Measurements from ENCODE around the gene PSENEN.
"Not testable (repeated sequence)": the region's sequence is repeated elsewhere in the genome, so short reads cannot be mapped to it uniquely, and the experiment has no call there.

The PSENEN gene

DNA sequence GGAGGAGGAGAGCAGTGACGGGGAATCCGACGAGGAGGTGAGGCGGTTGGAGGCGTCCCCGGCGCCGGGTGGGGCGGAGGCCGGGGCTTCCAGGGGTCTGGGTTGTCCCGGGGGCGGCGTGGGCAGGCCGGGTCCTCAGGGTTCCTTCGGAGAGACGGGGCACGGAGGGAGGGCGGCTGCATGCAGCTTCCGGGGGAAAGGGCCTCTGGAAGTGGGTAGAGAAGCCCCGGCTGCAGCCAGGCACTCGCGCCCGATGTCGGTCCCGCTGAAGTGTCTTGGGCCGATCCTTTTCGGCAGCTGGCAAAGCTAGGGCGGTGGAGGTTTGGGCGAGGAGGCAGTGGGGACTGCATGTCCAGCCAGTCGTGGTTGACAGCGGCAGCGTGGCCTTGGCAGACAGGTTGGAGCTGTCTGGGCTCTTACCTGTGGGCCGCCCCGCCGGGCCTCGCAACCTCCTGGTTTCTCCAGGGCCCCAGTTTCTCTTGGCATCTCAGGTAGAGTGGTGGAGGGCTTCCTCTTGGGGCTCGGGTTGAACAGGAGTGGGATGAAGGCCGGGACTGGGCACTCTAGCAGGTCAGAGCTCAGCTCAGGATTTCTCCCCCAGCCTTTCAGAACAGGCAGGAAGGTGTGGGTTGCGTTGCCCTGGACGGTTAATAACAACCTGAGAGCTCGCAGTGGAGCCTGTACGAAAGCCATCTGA lies 27.0 kb upstream of the PSENEN start:
- DNase-seq, result no peak

DNA sequence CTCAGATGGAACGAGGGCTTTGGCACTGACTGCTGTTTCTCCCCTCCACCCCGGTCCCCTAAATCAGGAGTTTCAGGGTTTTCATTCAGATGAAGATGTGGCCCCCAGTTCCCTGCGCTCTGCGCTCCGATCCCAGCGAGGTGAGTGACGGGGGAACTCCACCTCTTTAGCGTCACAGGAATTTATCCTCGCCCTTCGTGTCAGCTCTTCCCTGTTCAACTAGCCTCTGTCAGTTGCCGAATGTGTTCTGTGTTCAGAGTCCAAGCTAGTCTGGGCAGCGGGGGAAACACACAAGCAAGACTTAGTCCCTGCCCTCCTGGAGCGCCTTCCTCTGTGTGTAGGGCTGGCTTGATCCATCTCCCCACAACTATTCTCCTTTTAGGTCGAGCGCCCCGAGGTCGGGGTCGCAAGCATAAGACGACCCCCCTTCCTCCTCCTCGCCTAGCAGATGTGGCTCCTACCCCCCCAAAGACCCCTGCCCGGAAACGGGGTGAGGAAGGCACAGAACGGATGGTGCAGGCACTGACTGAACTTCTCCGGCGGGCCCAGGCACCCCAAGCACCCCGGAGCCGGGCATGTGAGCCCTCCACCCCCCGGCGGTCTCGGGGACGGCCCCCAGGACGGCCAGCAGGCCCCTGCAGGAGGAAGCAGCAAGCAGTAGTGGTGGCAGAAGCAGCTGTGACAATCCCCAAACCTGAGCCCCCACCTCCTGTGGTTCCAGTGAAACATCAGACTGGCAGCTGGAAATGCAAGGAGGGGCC lies 25.9 kb upstream of the PSENEN start:
- no peak for DNase-seq

DNA sequence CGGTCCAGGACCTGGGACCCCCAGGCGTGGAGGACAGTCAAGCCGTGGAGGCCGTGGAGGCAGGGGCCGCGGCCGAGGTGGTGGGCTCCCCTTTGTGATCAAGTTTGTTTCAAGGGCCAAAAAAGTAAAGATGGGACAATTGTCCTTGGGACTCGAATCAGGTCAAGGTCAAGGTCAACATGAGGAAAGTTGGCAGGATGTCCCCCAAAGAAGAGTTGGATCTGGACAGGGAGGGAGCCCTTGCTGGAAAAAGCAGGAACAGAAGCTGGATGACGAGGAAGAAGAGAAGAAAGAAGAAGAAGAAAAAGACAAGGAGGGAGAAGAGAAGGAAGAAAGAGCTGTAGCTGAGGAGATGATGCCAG lies 25.3 kb upstream of the PSENEN start:
- no peak for DNase-seq

DNA sequence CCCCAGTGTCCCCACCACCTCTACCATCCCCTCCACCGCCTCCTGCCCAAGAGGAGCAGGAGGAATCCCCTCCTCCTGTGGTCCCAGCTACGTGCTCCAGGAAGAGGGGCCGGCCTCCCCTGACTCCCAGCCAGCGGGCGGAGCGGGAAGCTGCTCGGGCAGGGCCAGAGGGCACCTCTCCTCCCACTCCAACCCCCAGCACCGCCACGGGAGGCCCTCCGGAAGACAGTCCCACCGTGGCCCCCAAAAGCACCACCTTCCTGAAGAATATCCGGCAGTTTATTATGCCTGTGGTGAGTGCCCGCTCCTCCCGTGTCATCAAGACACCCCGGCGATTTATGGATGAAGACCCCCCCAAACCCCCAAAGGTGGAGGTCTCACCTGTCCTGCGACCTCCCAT lies 24.8 kb upstream of the PSENEN start:
- DNase-seq, result no peak

DNA sequence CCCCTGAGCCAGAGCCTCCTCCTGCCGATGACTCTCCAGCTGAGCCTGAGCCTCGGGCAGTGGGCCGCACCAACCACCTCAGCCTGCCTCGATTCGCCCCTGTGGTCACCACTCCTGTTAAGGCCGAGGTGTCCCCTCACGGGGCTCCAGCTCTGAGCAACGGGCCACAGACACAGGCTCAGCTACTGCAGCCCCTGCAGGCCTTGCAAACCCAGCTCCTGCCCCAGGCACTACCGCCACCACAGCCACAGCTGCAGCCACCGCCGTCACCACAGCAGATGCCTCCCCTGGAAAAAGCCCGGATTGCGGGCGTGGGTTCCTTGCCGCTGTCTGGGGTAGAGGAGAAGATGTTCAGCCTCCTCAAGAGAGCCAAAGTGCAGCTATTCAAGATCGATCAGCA lies 24.1 kb upstream of the PSENEN start:
- no peak for DNase-seq

DNA sequence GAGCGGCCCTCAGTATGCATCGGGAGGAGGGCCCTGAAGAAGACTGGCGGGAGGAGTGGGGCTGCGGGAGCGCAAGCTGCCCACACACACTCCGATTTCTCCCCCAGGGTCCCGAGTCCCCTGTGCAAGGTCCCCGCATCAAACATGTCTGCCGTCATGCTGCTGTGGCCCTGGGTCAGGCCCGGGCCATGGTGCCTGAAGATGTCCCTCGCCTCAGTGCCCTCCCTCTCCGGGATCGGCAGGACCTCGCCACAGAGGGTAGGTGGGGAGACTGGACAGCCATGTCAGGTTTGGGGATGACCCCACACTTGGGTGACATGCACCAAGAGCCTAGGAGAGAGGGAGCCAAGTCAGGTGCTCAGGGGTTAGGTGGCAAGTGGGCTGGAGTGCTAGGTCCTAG lies 23.0 kb upstream of the PSENEN start:
- DNase-seq, result no peak

DNA sequence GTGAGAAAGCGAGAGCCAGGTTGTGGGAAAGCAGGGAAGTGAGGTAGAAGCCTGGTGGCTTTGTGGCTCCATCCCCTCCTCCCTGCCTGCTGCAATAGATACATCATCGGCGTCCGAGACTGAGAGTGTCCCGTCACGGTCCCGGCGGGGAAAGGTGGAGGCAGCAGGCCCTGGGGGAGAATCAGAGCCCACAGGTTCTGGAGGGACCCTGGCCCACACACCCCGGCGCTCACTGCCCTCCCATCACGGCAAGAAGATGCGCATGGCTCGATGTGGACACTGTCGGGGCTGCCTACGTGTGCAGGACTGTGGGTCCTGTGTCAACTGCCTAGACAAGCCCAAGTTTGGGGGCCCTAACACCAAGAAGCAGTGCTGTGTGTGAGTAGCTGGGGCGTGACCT lies 22.6 kb upstream of the PSENEN start:
- no peak for DNase-seq

DNA sequence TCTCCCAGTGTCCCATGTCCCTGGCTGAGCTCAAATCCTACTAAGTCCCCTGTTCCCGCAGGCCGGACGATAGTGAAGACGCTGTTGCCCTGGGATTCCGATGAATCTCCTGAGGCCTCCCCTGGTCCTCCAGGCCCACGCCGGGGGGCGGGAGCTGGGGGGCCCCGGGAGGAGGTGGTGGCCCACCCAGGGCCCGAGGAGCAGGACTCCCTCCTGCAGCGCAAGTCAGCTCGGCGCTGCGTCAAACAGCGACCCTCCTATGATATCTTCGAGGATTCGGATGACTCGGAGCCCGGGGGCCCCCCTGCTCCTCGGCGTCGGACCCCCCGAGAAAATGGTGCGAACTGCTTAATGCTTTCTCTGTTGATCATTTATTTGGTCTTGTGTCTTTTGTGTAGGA lies 21.8 kb upstream of the PSENEN start:
- DNase-seq, result no peak

DNA sequence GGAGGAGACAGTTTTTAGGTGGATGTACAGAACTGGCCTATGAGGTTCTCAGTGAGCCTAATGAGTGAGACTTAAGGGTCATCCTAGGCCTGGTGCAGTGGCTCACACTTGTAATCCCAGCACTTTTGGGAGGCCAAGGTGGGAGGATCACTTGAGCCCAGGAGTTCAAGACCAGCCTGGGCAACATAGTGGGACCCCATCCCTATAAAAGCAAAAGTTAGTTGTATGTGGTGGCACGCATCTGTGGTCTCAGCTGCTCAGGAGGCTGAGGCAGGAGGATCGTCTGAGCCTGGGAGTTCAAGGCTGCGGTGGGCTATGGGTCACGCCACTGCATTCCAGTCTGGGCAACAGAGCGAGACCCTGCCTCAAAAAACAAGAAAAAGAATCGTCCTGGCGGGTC lies 21.3 kb upstream of the PSENEN start:
- not testable (repeated sequence) for DNase-seq

DNA sequence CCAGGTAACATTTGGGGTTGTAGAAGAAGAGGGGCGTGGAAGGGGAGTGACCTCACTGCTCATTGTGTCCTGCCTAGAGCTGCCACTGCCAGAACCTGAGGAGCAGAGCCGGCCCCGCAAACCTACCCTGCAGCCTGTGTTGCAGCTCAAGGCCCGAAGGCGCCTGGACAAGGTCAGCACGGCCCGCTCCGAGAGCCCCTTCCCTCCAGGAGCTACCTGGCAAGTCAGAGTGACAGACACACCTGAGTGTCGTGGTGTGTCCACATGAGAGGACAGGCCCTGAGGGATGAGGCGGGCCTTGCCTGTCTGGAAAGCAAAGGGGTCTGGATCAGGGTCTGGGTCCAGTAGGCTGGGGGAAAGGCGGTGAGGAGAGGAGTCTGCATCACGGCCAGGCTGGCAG lies 20.9 kb upstream of the PSENEN start:
- DNase-seq, result no peak

DNA sequence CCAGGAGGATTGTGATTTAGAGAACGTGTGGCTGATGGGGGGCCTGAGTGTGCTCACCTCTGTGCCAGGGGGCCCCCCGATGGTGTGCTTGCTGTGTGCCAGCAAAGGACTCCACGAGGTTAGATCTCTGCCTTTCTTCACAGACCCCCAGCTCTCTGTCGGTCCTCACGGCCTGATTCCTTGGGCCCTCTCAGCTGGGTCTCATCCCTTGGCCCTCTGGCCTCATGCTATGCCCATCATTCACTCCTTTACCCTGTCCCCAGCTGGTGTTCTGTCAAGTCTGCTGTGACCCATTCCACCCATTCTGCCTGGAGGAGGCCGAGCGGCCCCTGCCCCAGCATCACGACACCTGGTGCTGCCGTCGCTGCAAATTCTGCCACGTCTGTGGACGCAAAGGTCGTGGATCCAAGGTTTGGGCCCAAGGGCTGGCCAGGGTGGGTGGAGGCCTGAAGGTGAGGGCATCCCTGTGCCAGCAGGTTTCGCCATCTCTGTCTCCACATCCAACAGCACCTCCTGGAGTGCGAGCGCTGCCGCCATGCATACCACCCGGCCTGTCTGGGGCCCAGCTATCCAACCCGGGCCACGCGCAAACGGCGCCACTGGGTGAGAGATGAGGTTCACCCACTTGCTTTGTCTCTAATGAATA lies 20.1 kb upstream of the PSENEN start:
- no peak for DNase-seq

DNA sequence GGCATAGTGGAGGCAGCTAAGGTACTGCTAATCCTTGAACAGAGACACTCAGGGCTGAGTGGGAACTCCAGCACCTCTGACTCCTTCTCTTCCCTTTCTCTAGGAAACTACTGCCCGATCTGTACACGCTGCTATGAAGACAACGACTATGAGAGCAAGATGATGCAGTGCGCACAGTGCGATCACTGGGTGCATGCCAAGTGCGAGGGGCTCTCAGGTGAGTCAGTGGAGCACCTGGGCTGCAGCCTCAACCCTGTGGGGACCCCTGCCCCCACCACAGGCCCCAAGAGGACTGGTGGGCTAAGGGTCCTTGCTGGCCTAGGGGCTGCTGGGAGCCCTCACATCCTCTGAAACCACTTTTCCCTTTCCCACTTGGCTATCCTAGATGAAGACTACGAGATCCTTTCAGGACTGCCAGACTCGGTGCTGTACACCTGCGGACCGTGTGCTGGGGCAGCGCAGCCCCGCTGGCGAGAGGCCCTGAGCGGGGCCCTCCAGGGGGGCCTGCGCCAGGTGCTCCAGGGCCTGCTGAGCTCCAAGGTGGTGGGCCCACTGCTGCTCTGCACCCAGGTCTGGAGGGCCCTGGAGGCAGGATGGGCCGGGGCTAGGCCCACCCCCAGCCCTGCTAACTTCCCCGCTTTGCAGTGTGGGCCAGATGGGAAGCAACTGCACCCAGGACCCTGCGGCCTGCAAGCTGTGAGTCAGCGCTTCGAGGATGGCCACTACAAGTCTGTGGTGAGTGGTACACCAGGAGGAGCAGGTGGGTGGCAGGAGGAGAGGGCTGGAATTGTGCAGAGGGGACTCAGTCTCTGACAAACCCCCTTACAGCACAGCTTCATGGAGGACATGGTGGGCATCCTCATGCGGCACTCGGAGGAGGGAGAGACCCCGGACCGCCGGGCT lies 18.1 kb upstream of the PSENEN start:
- no peak for DNase-seq

DNA sequence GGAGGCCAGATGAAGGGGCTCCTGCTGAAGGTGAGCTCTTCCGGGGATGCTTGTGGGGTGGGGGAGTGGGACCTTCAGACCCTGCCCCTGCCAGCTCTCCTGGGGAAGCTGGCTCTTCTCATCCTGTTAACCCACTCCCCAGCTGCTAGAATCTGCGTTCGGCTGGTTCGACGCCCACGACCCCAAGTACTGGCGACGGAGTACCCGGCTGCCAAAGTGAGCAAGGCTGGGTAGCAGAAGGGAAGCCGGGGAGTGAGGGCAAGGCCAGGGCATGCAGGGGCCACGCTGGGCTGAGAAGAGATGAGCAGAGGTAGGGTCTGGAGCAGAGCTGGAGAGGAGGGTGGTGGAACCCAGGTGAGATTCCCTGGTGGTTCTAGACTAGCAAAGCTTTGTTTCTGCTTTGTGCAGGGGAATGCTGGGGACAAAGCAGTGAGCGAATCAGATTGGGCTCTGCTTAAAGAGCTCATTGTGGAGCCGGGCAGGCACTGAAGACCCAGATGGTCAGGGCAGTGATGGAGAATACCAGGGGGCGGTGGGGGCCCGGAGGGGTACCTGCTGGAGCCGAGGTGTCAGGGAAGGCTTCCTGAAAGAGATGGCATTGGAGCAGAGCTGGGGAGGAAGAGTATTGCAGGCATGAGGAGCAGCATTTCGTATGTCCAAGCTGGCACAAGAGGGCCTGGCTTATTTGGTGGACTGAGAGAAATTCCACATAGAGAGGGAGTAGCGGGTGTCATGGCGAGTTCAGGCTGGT lies 17.3 kb upstream of the PSENEN start:
- no peak for DNase-seq

DNA sequence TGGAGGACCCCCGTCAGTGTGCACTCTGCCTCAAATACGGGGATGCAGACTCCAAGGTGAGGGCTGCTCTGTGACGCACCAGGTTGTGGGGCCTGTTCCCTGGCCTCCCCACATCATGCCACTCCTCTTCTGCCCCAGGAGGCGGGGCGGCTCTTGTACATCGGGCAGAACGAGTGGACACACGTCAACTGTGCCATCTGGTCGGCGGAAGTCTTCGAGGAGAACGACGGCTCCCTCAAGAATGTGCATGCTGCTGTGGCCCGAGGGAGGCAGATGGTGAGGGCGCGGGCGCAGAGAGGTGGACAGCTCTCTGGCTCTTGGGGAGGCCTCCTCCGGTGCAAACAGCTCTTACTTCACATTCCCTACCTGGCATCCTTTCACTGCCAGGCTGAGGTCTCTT lies 16.4 kb upstream of the PSENEN start:
- no peak for DNase-seq

DNA sequence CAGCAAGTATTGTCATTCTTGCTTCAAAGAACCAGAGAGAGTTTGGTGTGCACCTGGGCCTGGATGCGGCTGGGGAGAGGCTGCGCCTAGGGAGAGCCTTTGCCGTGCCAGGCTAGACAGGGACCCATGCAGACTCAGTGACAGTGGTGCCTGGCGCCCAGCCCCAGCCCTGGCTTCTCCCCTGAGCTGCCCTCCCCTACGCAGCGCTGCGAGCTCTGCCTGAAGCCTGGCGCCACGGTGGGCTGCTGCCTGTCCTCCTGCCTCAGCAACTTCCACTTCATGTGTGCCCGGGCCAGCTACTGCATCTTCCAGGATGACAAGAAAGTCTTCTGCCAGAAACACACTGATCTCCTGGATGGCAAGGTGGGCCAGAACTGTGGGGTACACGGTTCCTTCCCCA lies 15.7 kb upstream of the PSENEN start:
- no peak for DNase-seq

DNA sequence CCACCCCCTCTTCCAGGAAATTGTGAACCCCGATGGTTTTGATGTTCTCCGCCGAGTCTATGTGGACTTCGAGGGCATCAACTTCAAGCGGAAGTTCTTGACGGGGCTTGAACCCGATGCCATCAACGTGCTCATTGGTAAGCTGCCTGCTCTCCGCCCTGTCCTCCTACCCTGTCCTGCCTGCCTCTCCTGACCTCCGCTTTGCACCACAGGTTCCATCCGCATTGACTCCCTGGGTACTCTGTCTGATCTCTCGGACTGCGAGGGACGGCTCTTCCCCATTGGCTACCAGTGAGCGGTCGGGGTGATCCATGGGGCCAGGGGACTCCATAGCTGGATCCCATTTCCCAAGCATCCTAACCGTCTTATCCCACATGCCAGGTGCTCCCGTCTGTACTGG lies 15.1 kb upstream of the PSENEN start:
- DNase-seq, result no peak

DNA sequence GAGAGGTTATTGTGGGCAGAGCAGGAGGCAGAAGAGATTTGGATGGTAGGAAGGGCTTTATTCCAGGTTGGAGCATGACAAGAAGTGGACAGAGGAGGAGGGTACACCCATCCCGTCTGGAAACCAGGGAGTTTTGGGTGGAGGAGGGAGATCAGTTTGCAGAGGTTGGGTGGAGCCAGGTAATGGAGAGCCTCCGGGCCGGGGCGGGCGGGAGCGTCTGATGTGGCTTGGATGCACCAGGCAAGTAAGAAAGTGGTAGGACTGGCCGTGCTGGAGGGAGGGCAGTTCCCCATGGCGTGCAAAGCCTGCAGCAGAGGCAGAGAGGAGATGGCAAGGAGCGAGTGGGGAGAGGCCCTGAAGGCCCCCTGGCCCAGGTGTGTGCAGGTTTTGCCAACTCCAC lies 14.1 kb upstream of the PSENEN start:
- no peak for DNase-seq

DNA sequence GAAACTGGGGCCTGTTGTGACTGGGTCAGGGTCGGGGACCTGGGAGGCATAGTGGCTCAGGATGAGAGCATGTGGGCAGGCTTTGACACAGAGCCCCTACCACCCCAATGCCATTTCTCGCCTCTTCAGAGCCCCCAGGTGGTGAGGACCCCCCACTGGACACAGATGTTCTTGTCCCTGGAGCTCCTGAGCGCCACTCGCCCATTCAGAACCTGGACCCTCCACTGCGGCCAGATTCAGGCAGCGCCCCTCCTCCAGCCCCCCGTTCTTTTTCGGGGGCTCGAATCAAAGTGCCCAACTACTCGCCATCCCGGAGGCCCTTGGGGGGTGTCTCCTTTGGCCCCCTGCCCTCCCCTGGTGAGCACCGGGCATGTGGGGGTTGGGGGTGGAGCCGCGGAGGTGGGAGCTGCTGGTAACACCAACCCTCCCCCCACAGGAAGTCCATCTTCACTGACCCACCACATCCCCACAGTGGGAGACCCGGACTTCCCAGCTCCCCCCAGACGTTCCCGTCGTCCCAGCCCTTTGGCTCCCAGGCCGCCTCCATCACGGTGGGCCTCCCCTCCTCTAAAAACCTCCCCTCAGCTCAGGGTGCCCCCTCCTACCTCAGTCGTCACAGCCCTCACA lies 13.6 kb upstream of the PSENEN start:
- DNase-seq, result no peak

DNA sequence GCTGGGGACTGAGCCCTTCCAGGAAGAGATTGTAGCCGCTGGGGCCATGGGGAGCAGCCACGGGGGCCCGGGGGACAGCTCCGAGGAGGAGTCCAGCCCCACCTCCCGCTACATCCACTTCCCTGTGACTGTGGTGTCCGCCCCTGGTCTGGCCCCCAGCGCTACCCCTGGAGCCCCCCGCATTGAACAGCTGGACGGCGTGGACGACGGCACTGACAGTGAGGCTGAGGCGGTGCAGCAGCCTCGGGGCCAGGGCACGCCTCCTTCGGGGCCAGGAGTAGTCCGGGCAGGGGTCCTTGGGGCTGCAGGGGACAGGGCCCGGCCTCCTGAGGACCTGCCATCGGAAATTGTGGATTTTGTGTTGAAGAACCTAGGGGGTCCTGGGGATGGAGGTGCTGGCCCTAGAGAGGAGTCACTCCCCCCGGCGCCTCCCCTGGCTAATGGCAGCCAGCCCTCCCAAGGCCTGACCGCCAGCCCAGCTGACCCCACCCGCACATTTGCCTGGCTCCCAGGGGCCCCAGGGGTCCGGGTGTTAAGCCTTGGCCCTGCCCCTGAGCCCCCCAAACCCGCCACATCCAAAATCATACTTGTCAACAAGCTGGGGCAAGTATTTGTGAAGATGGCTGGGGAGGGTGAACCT lies 12.8 kb upstream of the PSENEN start:
- no peak for DNase-seq

DNA sequence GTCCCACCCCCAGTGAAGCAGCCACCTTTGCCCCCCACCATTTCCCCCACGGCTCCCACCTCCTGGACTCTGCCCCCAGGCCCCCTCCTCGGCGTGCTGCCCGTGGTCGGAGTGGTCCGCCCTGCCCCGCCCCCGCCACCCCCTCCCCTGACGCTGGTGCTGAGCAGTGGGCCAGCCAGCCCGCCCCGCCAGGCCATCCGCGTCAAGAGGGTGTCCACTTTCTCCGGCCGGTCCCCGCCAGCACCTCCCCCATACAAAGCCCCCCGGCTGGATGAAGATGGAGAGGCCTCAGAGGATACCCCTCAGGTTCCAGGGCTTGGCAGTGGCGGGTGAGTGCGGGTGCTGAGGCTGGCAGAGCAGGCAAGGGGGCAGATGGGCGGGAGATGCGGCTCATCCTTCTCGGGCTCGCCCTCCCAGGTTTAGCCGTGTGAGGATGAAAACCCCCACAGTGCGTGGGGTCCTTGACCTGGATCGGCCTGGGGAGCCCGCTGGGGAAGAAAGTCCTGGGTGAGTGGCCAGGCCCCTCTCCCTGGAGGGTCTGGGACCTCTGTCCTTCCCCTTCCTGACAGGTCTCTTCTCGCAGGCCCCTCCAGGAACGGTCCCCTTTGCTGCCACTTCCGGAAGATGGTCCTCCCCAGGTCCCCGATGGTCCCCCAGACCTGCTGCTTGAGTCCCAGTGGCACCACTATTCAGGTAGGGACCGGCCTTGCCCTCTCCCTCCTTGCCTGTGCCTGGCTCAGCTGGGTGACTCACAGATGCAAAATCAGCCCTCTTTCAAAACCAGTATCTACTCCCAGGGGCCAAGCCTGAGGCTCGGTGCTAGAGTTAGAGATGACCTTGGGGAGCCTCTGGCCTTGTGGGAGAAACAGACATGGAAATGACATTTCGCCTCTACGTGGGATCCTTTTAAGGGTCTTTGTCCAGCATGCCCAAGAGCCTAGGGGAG lies 12.0 kb upstream of the PSENEN start:
- no peak for DNase-seq
